IMR-90 (cell line): Measurements from ENCODE around the gene PSAP. TPM values are rescaled to one million over a fixed set of nuclear protein-coding genes. Genes with fewer than 3 reads are reported as not detected.

Source experiments
- ATAC-seq: fragments of 200-7000 bp; cut with Tn5 transposase; 2 replicates; pipeline ENCODE4 v1.9.1; 2020; ENCODE audit warnings: low read depth, mild to moderate bottlenecking, moderate library complexity
- BruUV-seq: library from RNA; stranded (reverse); fragments of 400-500 nt; replicated peaks from 2 replicates; lab custom pipeline; 2021; lab: Mats Ljungman, UMichigan
- CTCF ChIA-PET: fragments of 300-600 bp; formaldehyde crosslinking; extraction: SDS; loops from one replicate; lab custom pipeline; 2021; ENCODE audit warnings: antibody characterized with exemption; lab: Yijun Ruan, JAX
- POLR2A ChIA-PET: fragments of 300-600 bp; sonication (Branson Sonifier 250); formaldehyde crosslinking; loops from one replicate; lab custom pipeline; 2022; ENCODE audit warnings: antibody characterized with exemption; ENCODE audit not compliant: unreplicated experiment; lab: Charles Lee
- DNase-seq: peaks from one replicate; pipeline ENCODE4 v3.0.0; 2013
- H2AFZ ChIP-seq: replicated peaks from 2 replicates; pipeline ENCODE3; 2013; ENCODE audit warnings: low read length, mild to moderate bottlenecking; ENCODE audit not compliant: poor library complexity
- H2AK5ac ChIP-seq: 2 replicates; pipeline ENCODE4 v1.6.1; 2013; ENCODE audit warnings: low read depth, low read length, inconsistent platforms
- H2AK9ac ChIP-seq: replicated peaks from 2 replicates; pipeline ENCODE3; 2013; ENCODE audit warnings: mild to moderate bottlenecking, low read depth, low read length, moderate library complexity; ENCODE audit not compliant: poor library complexity
- H2BK120ac ChIP-seq: 2 replicates; pipeline ENCODE4 v1.6.1; 2013; ENCODE audit warnings: low read depth, low read length, inconsistent platforms
- H2BK15ac ChIP-seq: 3 replicates; pipeline ENCODE4 v1.6.1; 2013; ENCODE audit warnings: low read depth, low read length, inconsistent platforms
- H2BK20ac ChIP-seq: 2 replicates; pipeline ENCODE4 v1.6.1; 2013; ENCODE audit warnings: low read depth, mild to moderate bottlenecking, inconsistent platforms, low read length, moderate library complexity
- H2BK5ac ChIP-seq: 2 replicates; pipeline ENCODE4 v1.6.1; 2013; ENCODE audit warnings: mild to moderate bottlenecking, low read depth, low read length, inconsistent platforms; ENCODE audit not compliant: poor library complexity, severe bottlenecking
- H3K14ac ChIP-seq: replicated peaks from 2 replicates; pipeline ENCODE4 v1.6.1; 2013; ENCODE audit warnings: low read depth, low read length, inconsistent platforms
- H3K18ac ChIP-seq: 2 replicates; pipeline ENCODE4 v1.6.1; 2013; ENCODE audit warnings: low read depth, low read length, control low read depth
- H3K23ac ChIP-seq: 2 replicates; pipeline ENCODE4 v1.6.1; 2013; ENCODE audit warnings: low read depth, low read length, inconsistent platforms
- H3K27ac ChIP-seq: 2 replicates; pipeline ENCODE4 v1.5.1; 2013; ENCODE audit warnings: mild to moderate bottlenecking, control low read depth, low read length; ENCODE audit not compliant: insufficient read depth
- H3K27me3 ChIP-seq: 2 replicates; pipeline ENCODE4 v1.6.1; 2013; ENCODE audit warnings: low read length; ENCODE audit not compliant: control insufficient read depth, insufficient read depth
- H3K36me3 ChIP-seq: 2 replicates; pipeline ENCODE4 v1.6.1; 2013; ENCODE audit warnings: low read length, mixed read lengths; ENCODE audit not compliant: control insufficient read depth, insufficient read depth
- H3K4ac ChIP-seq: 2 replicates; pipeline ENCODE4 v1.6.1; 2013; ENCODE audit warnings: low read depth, low read length, inconsistent platforms
- H3K4me1 ChIP-seq: 2 replicates; pipeline ENCODE4 v1.6.1; 2013; ENCODE audit warnings: low read length, mixed read lengths; ENCODE audit not compliant: control insufficient read depth, insufficient read depth
- H3K4me2 ChIP-seq: 2 replicates; pipeline ENCODE4 v1.6.1; 2013; ENCODE audit warnings: low read depth, mild to moderate bottlenecking, control low read depth, low read length, moderate library complexity
- H3K4me3 ChIP-seq: 2 replicates; pipeline ENCODE4 v1.5.1; 2013; ENCODE audit warnings: low read depth, mild to moderate bottlenecking, control low read depth, low read length, moderate library complexity; ENCODE audit not compliant: insufficient read depth
- H3K56ac ChIP-seq: 2 replicates; pipeline ENCODE4 v1.6.1; 2013; ENCODE audit warnings: low read length, inconsistent platforms; ENCODE audit not compliant: insufficient read depth; ENCODE audit errors: extremely low read depth
- H3K79me1 ChIP-seq, 2 experiments: 2 replicates each; pipeline ENCODE4 v1.6.1; 2013; ENCODE audit warnings: low read length in 2 of 2, inconsistent platforms in 1 of 2, low read depth in 1 of 2
- H3K9ac ChIP-seq: 2 replicates; pipeline ENCODE4 v1.6.1; 2013; ENCODE audit warnings: low read depth, low read length, control low read depth
- H3K9me1 ChIP-seq: 2 replicates; pipeline ENCODE4 v1.6.1; 2013; ENCODE audit warnings: low read length, inconsistent platforms; ENCODE audit not compliant: insufficient read depth
- H3K9me3 ChIP-seq: 2 replicates; pipeline ENCODE4 v1.6.1; 2013; ENCODE audit warnings: low read length; ENCODE audit not compliant: control insufficient read depth, insufficient read depth
- H4K20me1 ChIP-seq: 2 replicates; pipeline ENCODE4 v1.6.1; 2013; ENCODE audit warnings: low read length, inconsistent platforms; ENCODE audit not compliant: insufficient read depth
- H4K5ac ChIP-seq: 2 replicates; pipeline ENCODE4 v1.6.1; 2013; ENCODE audit warnings: mild to moderate bottlenecking, low read depth, low read length, control low read depth
- H4K8ac ChIP-seq, 2 experiments: 2 replicates each; pipeline ENCODE4 v1.6.1; 2013; ENCODE audit warnings: low read depth in 2 of 2, low read length in 2 of 2, control low read depth in 1 of 2, inconsistent platforms in 1 of 2
- H4K91ac ChIP-seq: 2 replicates; pipeline ENCODE4 v1.6.1; 2013; ENCODE audit warnings: low read depth, low read length, inconsistent platforms; ENCODE audit not compliant: insufficient read depth
- BHLHE40 ChIP-seq: fragments of 150-350 bp; IDR thresholded peaks from 2 replicates; pipeline ENCODE4 v1.6.1; 2016; ENCODE audit warnings: mild to moderate bottlenecking, low read depth, low read length
- CEBPB ChIP-seq: IDR thresholded peaks from 2 replicates; pipeline ENCODE4 v1.6.1; 2012; ENCODE audit warnings: low read depth, low read length, improper control_type of control experiment
- CHD1 ChIP-seq: IDR thresholded peaks from 2 replicates; pipeline ENCODE4 v1.6.1; 2012; ENCODE audit warnings: low read depth, low read length, improper control_type of control experiment
- CTCF ChIP-seq: conservative IDR thresholded peaks from 2 replicates; pipeline ENCODE4 v1.5.1; 2012; ENCODE audit warnings: mild to moderate bottlenecking, low read depth, low read length, improper control_type of control experiment
- FOS ChIP-seq: fragments of 150-350 bp; IDR thresholded peaks from 2 replicates; pipeline ENCODE4 v1.6.1; 2016; ENCODE audit warnings: low read depth, low read length
- MAFK ChIP-seq: IDR thresholded peaks from 2 replicates; pipeline ENCODE4 v1.6.1; 2012; ENCODE audit warnings: low read depth, low read length, improper control_type of control experiment
- MAZ ChIP-seq: IDR thresholded peaks from 2 replicates; pipeline ENCODE4 v1.6.1; 2012; ENCODE audit warnings: low read depth, mild to moderate bottlenecking, low read length, improper control_type of control experiment, moderate library complexity, borderline replicate concordance
- MXI1 ChIP-seq: IDR thresholded peaks from 2 replicates; pipeline ENCODE4 v1.6.1; 2012; ENCODE audit warnings: low read depth, mild to moderate bottlenecking, low read length, moderate library complexity, borderline replicate concordance
- RAD21 ChIP-seq: IDR thresholded peaks from 2 replicates; pipeline ENCODE4 v1.6.1; 2012; ENCODE audit warnings: low read length, improper control_type of control experiment
- RCOR1 ChIP-seq: IDR thresholded peaks from 2 replicates; pipeline ENCODE4 v1.6.1; 2012; ENCODE audit warnings: mild to moderate bottlenecking, low read length, improper control_type of control experiment; ENCODE audit not compliant: insufficient replicate concordance
- RFX5 ChIP-seq: IDR thresholded peaks from 2 replicates; pipeline ENCODE4 v1.8.0; 2012; ENCODE audit warnings: low read depth, mild to moderate bottlenecking, low read length, moderate library complexity
- SMC3 ChIP-seq: fragments of 150-350 bp; IDR thresholded peaks from 2 replicates; pipeline ENCODE4 v1.6.1; 2016; ENCODE audit warnings: low read depth, mild to moderate bottlenecking, antibody characterized with exemption, low read length, moderate library complexity
- USF2 ChIP-seq: fragments of 150-350 bp; IDR thresholded peaks from 2 replicates; pipeline ENCODE4 v1.6.1; 2017; ENCODE audit warnings: mild to moderate bottlenecking, antibody characterized with exemption, low read length, low read depth
- WGBS, 2 experiments: methylation state at CpG; one replicate each; pipeline versions ENCODE4 v1.1.5 to v1.1.7; 2013; ENCODE audit warnings: missing lambda C conversion rate in 2 of 2; ENCODE audit not compliant: insufficient read length in 1 of 2; ENCODE audit errors: extremely low coverage in 2 of 2; 5-methylcytosine and 5-hydroxymethylcytosine counted together
- dilution Hi-C: fragments of 300-500 bp; cut with HindIII; formaldehyde crosslinking; loops from one replicate; pipeline ENCODE4 v1.14.3; 2018; ENCODE audit warnings: low sequenced_read_pairs; ENCODE audit not compliant: unreplicated experiment
- in situ Hi-C: fragments of 300-500 bp; cut with MboI; formaldehyde crosslinking; loops from 3 replicates; pipeline ENCODE4 v1.14.3; 2019; ENCODE audit warnings: low sequenced_read_pairs, inconsistent platforms, mixed read lengths
- intact Hi-C: fragments of 100-400 bp; cut with micrococcal nuclease; formaldehyde crosslinking; loops from 2 replicates; pipeline ENCODE4 v1.10.0; 2022
- polyA plus RNA-seq, 3 experiments: library from polyadenylated mRNA; depleted of rRNA; stranded (reverse); fragments of >200 nt; gene quantifications; 2 replicates each; pipeline ENCODE4 v1.2.3, GENCODE V29; 2012; ENCODE audit warnings: low replicate concordance in 1 of 3
- total RNA-seq: library from RNA; depleted of rRNA; stranded (reverse); fragments of >200 nt; gene quantifications from 2 replicates; pipeline ENCODE4 v1.2.3, GENCODE V29; 2012

PSAP gene
- total and polyA plus RNA-seq, 2 of the 4 experiments (the other 2 are of a cell fraction) = 216 to 876 TPM

- Histone ChIP-seq H3K4me1 (peaks cover 4% of the 10 kb centered on the region; the same call in 1 of the 2 replicates), H3K4ac (peak overlapping the region; percentile 43), H3K27me3 (peaks cover 7% of the 10 kb centered on the region), H3K56ac (peak overlapping the region; percentile 42; the same call in 1 of the 2 replicates), H3K14ac (peak overlapping the region; percentile 74), H2BK5ac (no peak overlapping the region), H3K9me3 (no peaks in the 10 kb centered on the region), H4K20me1 (no peaks in the 10 kb centered on the region), H2AK9ac (peak overlapping the region; percentile 66), H4K8ac (peak overlapping the region; percentile 34 to 38; a peak in 3 of 4 replicates), H2BK120ac (peak overlapping the region; percentile 67), H4K91ac (peak overlapping the region; percentile 11), H3K4me3 (peak overlapping the region; percentile 53), H3K9me1 (0 out of 2 replicates have a peak, but pooled peaks cover 3% of the 10 kb centered on the region), H3K18ac (peak overlapping the region; percentile 58), H2AFZ (peak overlapping the region; percentile 88), H2AK5ac (no peak overlapping the region), H3K36me3 (no peaks in the 10 kb centered on the region), H2BK15ac (0 out of 3 replicates have a peak overlapping the region, but pooled peaks have one; percentile 5), H2BK20ac (peak overlapping the region; percentile 42; the same call in 1 of the 2 replicates), H4K5ac (peak overlapping the region; percentile 80), H3K9ac (peak overlapping the region; percentile 67), H3K27ac (peak overlapping the region; percentile 77; the same call in 1 of the 2 replicates), H3K79me1 (no peaks in the 10 kb centered on the region), H3K4me2 (peak overlapping the region; percentile 63), H3K23ac (peak overlapping the region; percentile 68; the same call in 1 of the 2 replicates)
- TF ChIP-seq BHLHE40 (no peak), RCOR1 (no peak), USF2 (no peak), CEBPB (no peak), FOS (no peak), MAFK (no peak), CTCF (no peak), RAD21 (no peak), CHD1 (no peak), RFX5 (no peak), SMC3 (no peak), MAZ (no peak), MXI1 (no peak)
- no CpG with 5 or more reads among the region's 9 CpGs for WGBS, 2 experiments
- ChIA-PET POLR2A (no interaction called here), CTCF (interaction anchor here (0.6 kb wide), 1 partner anchor 130 kb away, joined by 3 read pairs; no protein-coding TSS in a partner anchor)
- ATAC-seq (peak; percentile 4), DNase-seq (no peak)
- in situ Hi-C loops = no loop called here
- intact Hi-C loops = loop anchor here (5.0 kb wide), 1 partner anchor 47 kb away; no protein-coding TSS in a partner anchor
- dilution Hi-C loops = no loop called here
- no TSS peak for BruUV-seq
These were observed 38.4 kb upstream of the PSAP start for GRCh38 chr10:71889388-71889987.
